Effector memory CD8-positive, alpha-beta T cell (primary cell): ENCODE measurements around the gene COL4A1.

ENCODE experiments used
- ATAC-seq: fragments of 150-1000 bp; cut with Tn5 transposase; replicated peaks from 2 replicates; pipeline ENCODE4 v1.10.0; 2021; ENCODE audit warnings: mild to moderate bottlenecking, moderate library complexity
- DNase-seq, 3 experiments: peaks; one replicate each; pipeline ENCODE4 v3.0.0; 2021
- H3K27ac Mint-ChIP-seq, 2 donors: one replicate each; pipeline ENCODE4 v1.8.0; 2022; ENCODE audit warnings: mild to moderate bottlenecking in 2 of 2, mixed read lengths in 2 of 2, moderate library complexity in 2 of 2
- H3K27me3 Mint-ChIP-seq, 2 donors: one replicate each; pipeline ENCODE4 v1.8.0; 2022; ENCODE audit warnings: mixed read lengths in 2 of 2
- H3K36me3 Mint-ChIP-seq: one replicate; pipeline ENCODE4 v1.8.0; 2022; ENCODE audit warnings: mild to moderate bottlenecking, moderate library complexity, mixed read lengths; ENCODE audit not compliant: insufficient read depth
- H3K4me1 Mint-ChIP-seq, 2 donors: one replicate each; pipeline ENCODE4 v1.8.0; 2022; ENCODE audit warnings: low read depth in 2 of 2, mixed read lengths in 2 of 2
- H3K4me3 Mint-ChIP-seq, 2 donors: one replicate each; pipeline ENCODE4 v1.8.0; 2022; ENCODE audit warnings: mild to moderate bottlenecking in 2 of 2, mixed read lengths in 2 of 2, moderate library complexity in 2 of 2
- H3K9me3 Mint-ChIP-seq, 2 donors: one replicate each; pipeline ENCODE4 v1.8.0; 2022; ENCODE audit warnings: mixed read lengths in 2 of 2

Gene COL4A1

GRCh38 chr13:110273254-110273653 is 33.7 kb downstream of the COL4A1 start:
- DNase-seq (no peak), ATAC-seq (no peak)
- no peak overlapping the region for H3K27ac Mint-ChIP-seq
- H3K4me3 Mint-ChIP-seq = no peak overlapping the region
- no peaks in the 10 kb centered on the region for H3K36me3 Mint-ChIP-seq
- no peaks in the 10 kb centered on the region for H3K9me3 Mint-ChIP-seq
- peaks cover 5 to 9% of the 10 kb centered on the region in 2 donors for H3K27me3 Mint-ChIP-seq
- no peaks in the 10 kb centered on the region for H3K4me1 Mint-ChIP-seq

GRCh38 chr13:110272651-110273050 is 34.3 kb downstream of the COL4A1 start:
- H3K36me3 Mint-ChIP-seq = no peaks in the 10 kb centered on the region
- H3K4me3 Mint-ChIP-seq = no peak overlapping the region
- no peak for DNase-seq
- no peak for ATAC-seq
- no peaks in the 10 kb centered on the region for H3K9me3 Mint-ChIP-seq
- H3K27ac Mint-ChIP-seq = no peak overlapping the region
- no peaks in the 10 kb centered on the region for H3K4me1 Mint-ChIP-seq
- H3K27me3 Mint-ChIP-seq = peaks cover 5 to 9% of the 10 kb centered on the region in 2 donors

GRCh38 chr13:110272227-110272626 is 34.7 kb downstream of the COL4A1 start:
- no peaks in the 10 kb centered on the region for H3K9me3 Mint-ChIP-seq
- H3K27ac Mint-ChIP-seq = no peak overlapping the region
- peaks cover 5 to 9% of the 10 kb centered on the region in 2 donors for H3K27me3 Mint-ChIP-seq
- no peak for ATAC-seq
- no peak for DNase-seq
- H3K4me3 Mint-ChIP-seq = no peak overlapping the region
- no peaks in the 10 kb centered on the region for H3K36me3 Mint-ChIP-seq
- H3K4me1 Mint-ChIP-seq = no peaks in the 10 kb centered on the region

- H3K9me3 Mint-ChIP-seq = no peaks in the 10 kb centered on the region
- ATAC-seq (no peak), DNase-seq (no peak)
- no peaks in the 10 kb centered on the region for H3K36me3 Mint-ChIP-seq
- H3K27me3 Mint-ChIP-seq = peaks cover 5 to 9% of the 10 kb centered on the region in 2 donors
- no peak overlapping the region for H3K4me3 Mint-ChIP-seq
- H3K4me1 Mint-ChIP-seq = no peaks in the 10 kb centered on the region
- H3K27ac Mint-ChIP-seq = no peak overlapping the region
Measured at GRCh38 chr13:110271313-110271712, 35.6 kb downstream of the COL4A1 start.

GRCh38 chr13:110270507-110270906 is 36.5 kb downstream of the COL4A1 start:
- no peak overlapping the region for H3K27ac Mint-ChIP-seq
- ATAC-seq (no peak), DNase-seq (no peak)
- no peaks in the 10 kb centered on the region for H3K36me3 Mint-ChIP-seq
- H3K4me3 Mint-ChIP-seq = no peak overlapping the region
- no peaks in the 10 kb centered on the region for H3K4me1 Mint-ChIP-seq
- no peaks in the 10 kb centered on the region for H3K9me3 Mint-ChIP-seq
- peaks cover 5 to 9% of the 10 kb centered on the region in 2 donors for H3K27me3 Mint-ChIP-seq

- Mint-ChIP-seq H3K27ac (no peak overlapping the region), H3K27me3 (peaks cover 8 to 9% of the 10 kb centered on the region in 2 donors), H3K9me3 (no peaks in the 10 kb centered on the region), H3K4me3 (no peak overlapping the region), H3K36me3 (no peaks in the 10 kb centered on the region), H3K4me1 (no peaks in the 10 kb centered on the region)
- no peak for DNase-seq
- ATAC-seq = no peak
Measured at GRCh38 chr13:110269509-110270185, 37.3 kb downstream of the COL4A1 start.

- ATAC-seq (no peak), DNase-seq (no peak)
- Mint-ChIP-seq H3K27me3 (peaks cover 9 to 11% of the 10 kb centered on the region in 2 donors), H3K27ac (no peak overlapping the region), H3K4me3 (no peak overlapping the region), H3K36me3 (no peaks in the 10 kb centered on the region), H3K9me3 (no peaks in the 10 kb centered on the region), H3K4me1 (no peaks in the 10 kb centered on the region)
Measured at GRCh38 chr13:110268576-110269185, 38.3 kb downstream of the COL4A1 start.

- Mint-ChIP-seq H3K4me3 (no peak overlapping the region), H3K27me3 (peaks cover 11% of the 10 kb centered on the region in 2 donors), H3K36me3 (no peaks in the 10 kb centered on the region), H3K4me1 (no peaks in the 10 kb centered on the region), H3K27ac (no peak overlapping the region), H3K9me3 (no peaks in the 10 kb centered on the region)
- ATAC-seq = no peak
- no peak for DNase-seq
Measured at GRCh38 chr13:110268061-110268460, 38.9 kb downstream of the COL4A1 start.

- no peak overlapping the region for H3K27ac Mint-ChIP-seq
- H3K27me3 Mint-ChIP-seq = peaks cover 19 to 22% of the 10 kb centered on the region in 2 donors
- no peaks in the 10 kb centered on the region for H3K4me1 Mint-ChIP-seq
- H3K36me3 Mint-ChIP-seq = no peaks in the 10 kb centered on the region
- DNase-seq (no peak), ATAC-seq (no peak)
- no peaks in the 10 kb centered on the region for H3K9me3 Mint-ChIP-seq
- H3K4me3 Mint-ChIP-seq = no peak overlapping the region
Measured at GRCh38 chr13:110266983-110267382, 40.0 kb downstream of the COL4A1 start.

- no peak for DNase-seq
- Mint-ChIP-seq H3K9me3 (no peaks in the 10 kb centered on the region), H3K4me3 (no peak overlapping the region), H3K36me3 (no peaks in the 10 kb centered on the region), H3K27me3 (peaks cover 19 to 27% of the 10 kb centered on the region in 2 donors), H3K27ac (no peak overlapping the region), H3K4me1 (no peaks in the 10 kb centered on the region)
- no peak for ATAC-seq
Measured at GRCh38 chr13:110266431-110266809, 40.5 kb downstream of the COL4A1 start.

GRCh38 chr13:110265682-110266430 is 41.1 kb downstream of the COL4A1 start:
- DNase-seq (no peak), ATAC-seq (no peak)
- H3K27me3 Mint-ChIP-seq = peaks cover 14 to 29% of the 10 kb centered on the region in 2 donors
- H3K9me3 Mint-ChIP-seq = no peaks in the 10 kb centered on the region
- no peaks in the 10 kb centered on the region for H3K4me1 Mint-ChIP-seq
- no peaks in the 10 kb centered on the region for H3K36me3 Mint-ChIP-seq
- no peak overlapping the region for H3K27ac Mint-ChIP-seq
- no peak overlapping the region for H3K4me3 Mint-ChIP-seq

- peaks cover 14 to 27% of the 10 kb centered on the region in 2 donors for H3K27me3 Mint-ChIP-seq
- no peak for DNase-seq
- H3K4me3 Mint-ChIP-seq = no peak overlapping the region
- H3K27ac Mint-ChIP-seq = no peak overlapping the region
- no peak for ATAC-seq
- H3K36me3 Mint-ChIP-seq = no peaks in the 10 kb centered on the region
- H3K9me3 Mint-ChIP-seq = no peaks in the 10 kb centered on the region
- no peaks in the 10 kb centered on the region for H3K4me1 Mint-ChIP-seq
Measured at GRCh38 chr13:110265341-110265681, 41.6 kb downstream of the COL4A1 start.

- ATAC-seq (no peak), DNase-seq (no peak)
- Mint-ChIP-seq H3K4me1 (no peaks in the 10 kb centered on the region), H3K27ac (no peak overlapping the region), H3K9me3 (no peaks in the 10 kb centered on the region), H3K27me3 (peaks cover 14 to 32% of the 10 kb centered on the region in 2 donors), H3K4me3 (no peak overlapping the region), H3K36me3 (no peaks in the 10 kb centered on the region)
Measured at GRCh38 chr13:110264685-110265275, 42.2 kb downstream of the COL4A1 start.
